Measurements from ENCODE around the gene RNF112. TPM values are rescaled to one million over a fixed set of nuclear protein-coding genes. Genes with fewer than 3 reads are reported as not detected.

Gene RNF112
- total and polyA plus RNA-seq, 2 of the 13 experiments (the other 11 are each of a cell fraction or from before 2014, with no cell fraction given), result 0.05 TPM; not detected in 1

DNA sequence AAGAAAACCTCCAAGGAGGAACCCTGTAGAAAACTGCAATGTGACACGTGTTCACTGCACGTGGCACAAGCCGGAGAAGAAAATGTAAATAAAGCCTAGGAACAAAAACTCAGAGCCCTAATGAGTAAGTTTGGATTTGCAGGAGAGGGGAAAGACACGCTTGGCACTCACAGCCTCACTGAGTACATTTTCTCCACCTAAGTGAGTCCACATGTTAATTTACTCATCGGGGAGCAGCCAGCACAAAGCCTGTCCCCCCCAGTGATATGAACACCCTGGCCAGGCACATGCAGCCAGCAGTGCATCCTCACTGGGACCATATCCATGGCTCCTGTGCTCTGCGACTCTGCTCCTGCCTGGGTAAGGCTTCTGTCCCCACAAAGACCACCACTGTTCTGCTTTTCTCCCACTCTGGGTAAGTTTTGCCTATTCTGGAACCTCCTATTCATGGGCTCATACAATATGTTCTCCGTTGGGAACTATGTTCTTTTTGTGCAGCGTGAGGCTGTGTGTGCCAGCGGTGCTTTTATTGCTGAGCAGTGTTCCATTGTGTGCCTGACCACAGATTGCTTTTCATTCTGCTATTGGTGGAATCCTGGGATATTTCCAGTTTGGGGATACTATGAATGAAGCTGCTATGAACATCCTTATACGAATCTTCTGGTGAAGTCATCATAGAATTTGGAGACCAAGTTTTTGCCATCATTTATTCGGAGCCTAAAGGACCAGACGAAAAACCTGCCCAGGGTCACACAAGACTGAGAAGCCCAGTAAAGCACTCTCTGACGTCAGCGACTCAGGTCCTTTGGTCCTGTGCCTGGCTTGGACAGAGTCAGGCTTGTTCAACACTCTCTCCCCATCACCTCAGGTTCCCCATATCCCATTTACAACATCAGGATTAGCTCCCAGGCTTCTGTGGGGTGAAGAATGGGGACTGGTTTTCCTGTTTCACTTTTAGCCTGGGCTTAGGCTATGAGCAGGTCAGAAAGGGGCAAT lies 53.3 kb downstream of the RNF112 start:
- FAIRE-seq (no peak), ATAC-seq (no peak), DNase-seq (ENCODE audit: low spot score) (no peak)
- Histone ChIP-seq H3K4me2 (ENCODE audit: low read depth, low read length) (no peak overlapping the region), H4K20me1 (ENCODE audit: insufficient read depth, low read length) (no peaks in the 10 kb centered on the region), H3K27ac (ENCODE audit: extremely low read length, insufficient read depth, low read length) (no peak overlapping the region), H3K79me2 (ENCODE audit: insufficient read depth, low read length) (no peaks in the 10 kb centered on the region), H3K4me1 (ENCODE audit: insufficient read depth, low read length) (no peaks in the 10 kb centered on the region), H3K9ac (ENCODE audit: insufficient read depth, low read depth, low read length) (no peak overlapping the region), H3K4me3 (replicated peaks in 1 of 3; ENCODE audit: insufficient read depth in 1 of 3, low read depth in 2 of 3, low read length in 3 of 3) (no peak overlapping the region), H2AFZ (ENCODE audit: low read length) (no peak overlapping the region), H3K27me3 (ENCODE audit: control insufficient read depth in 1 of 2, insufficient read depth in 2 of 2, low read length in 2 of 2) (peaks cover 0 to 2% of the 10 kb centered on the region in 2 experiments; a peak in 1 of 5 replicates), H3K36me3 (replicated peaks in 1 of 2; ENCODE audit: control insufficient read depth in 1 of 2, insufficient read depth in 2 of 2, low read length in 2 of 2) (no peaks in the 10 kb centered on the region), H3K9me3 (ENCODE audit: low read length) (no peaks in the 10 kb centered on the region)
- TF ChIP-seq STAT5B (CRISPR knock-in tag; IDR thresholded peaks at IDR 0.05) (no peak), CENPX (CRISPR knock-in tag; IDR thresholded peaks at IDR 0.05) (no peak), CREB1 (IDR thresholded peaks at IDR 0.05) (peak; percentile 83), CREB1 (CRISPR knock-in tag; IDR thresholded peaks at IDR 0.05) (no peak), TCF7L2 (IDR thresholded peaks at IDR 0.05; ENCODE audit: low read depth, low read length) (no peak)
- TF ChIP-seq, protein P1, sequence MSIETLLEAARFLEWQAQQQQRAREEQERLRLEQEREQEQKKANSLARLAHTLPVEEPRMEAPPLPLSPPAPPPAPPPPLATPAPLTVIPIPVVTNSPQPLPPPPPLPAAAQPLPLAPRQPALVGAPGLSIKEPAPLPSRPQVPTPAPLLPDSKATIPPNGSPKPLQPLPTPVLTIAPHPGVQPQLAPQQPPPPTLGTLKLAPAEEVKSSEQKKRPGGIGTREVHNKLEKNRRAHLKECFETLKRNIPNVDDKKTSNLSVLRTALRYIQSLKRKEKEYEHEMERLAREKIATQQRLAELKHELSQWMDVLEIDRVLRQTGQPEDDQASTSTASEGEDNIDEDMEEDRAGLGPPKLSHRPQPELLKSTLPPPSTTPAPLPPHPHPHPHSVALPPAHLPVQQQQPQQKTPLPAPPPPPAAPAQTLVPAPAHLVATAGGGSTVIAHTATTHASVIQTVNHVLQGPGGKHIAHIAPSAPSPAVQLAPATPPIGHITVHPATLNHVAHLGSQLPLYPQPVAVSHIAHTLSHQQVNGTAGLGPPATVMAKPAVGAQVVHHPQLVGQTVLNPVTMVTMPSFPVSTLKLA (IDR thresholded peaks at IDR 0.05), result peak; percentile 83
- no TSS peak for BruUV-seq (replicated peaks)
- WGBS (ENCODE audit: low lambda C conversion rate), result 46% methylated on average over 14 of the region's 14 CpGs
- in situ Hi-C loops (cut with HindIII; ENCODE audit: extremely low pct_ligation_motif_present, low pct_unique_long_range_greater_than_20kb) (no loop called here), intact Hi-C loops (cut with micrococcal nuclease; ENCODE audit: unreplicated experiment) (loop anchor here (5.0 kb wide), 1 partner anchor 303 kb away; no protein-coding TSS in a partner anchor)
- CTCF ChIA-PET (ENCODE audit: low intra/inter-chr PET ratio, low total read pairs), result no interaction called here
- POLR2A ChIA-PET, result no interaction called here

Small RNA genes lying within 50 kb of the gene (small RNA-seq; reads per million reads assigned to genes)
- gene RF00537 (ENCODE audit: insufficient read depth in 2 of 3, insufficient read length in 3 of 3, low read depth in 2 of 3, low replicate concordance in 1 of 3), result 0 reads per million in 3 experiments

Other genes starting within 250 kb of the RNF112 start
- gene EPN2, start 173.9 kb upstream of the RNF112 start, total RNA-seq (2016; rRNA removed; fragmentation: Illumina TruSeq; extraction: Trizol), result 7.8 and 9.3 TPM in 2 replicates
- 17.8 and 19.2 TPM in 2 replicates for gene EPN2, start 173.9 kb upstream of the RNF112 start, polyA plus RNA-seq (2011; rRNA removed)
- 26.2 and 27.7 TPM in 2 replicates for gene B9D1, start 48.5 kb upstream of the RNF112 start, total RNA-seq (2016; rRNA removed; fragmentation: Illumina TruSeq; extraction: Trizol)
- 28.7 and 31.1 TPM in 2 replicates for gene B9D1, start 48.5 kb upstream of the RNF112 start, polyA plus RNA-seq (2011; rRNA removed)
- gene MAPK7, start 32.7 kb upstream of the RNF112 start, total RNA-seq (2016; rRNA removed; fragmentation: Illumina TruSeq; extraction: Trizol), result 2.9 and 3.7 TPM in 2 replicates
- gene MAPK7, start 32.7 kb upstream of the RNF112 start, polyA plus RNA-seq (2011; rRNA removed), result 5.9 and 6.4 TPM in 2 replicates
- gene MFAP4, start 24.0 kb upstream of the RNF112 start, total RNA-seq (2016; rRNA removed; fragmentation: Illumina TruSeq; extraction: Trizol), result not detected in 2 replicates
- 0.08 and 0.59 TPM in 2 replicates for gene MFAP4, start 24.0 kb upstream of the RNF112 start, polyA plus RNA-seq (2011; rRNA removed)
- gene SLC47A1, start 122.6 kb downstream of the RNF112 start, total RNA-seq (2016; rRNA removed; fragmentation: Illumina TruSeq; extraction: Trizol), result 38.0 and 67.5 TPM in 2 replicates
- gene SLC47A1, start 122.6 kb downstream of the RNF112 start, polyA plus RNA-seq (2011; rRNA removed), result 42.1 and 54.0 TPM in 2 replicates
- gene ALDH3A2, start 237.5 kb downstream of the RNF112 start, total RNA-seq (2016; rRNA removed; fragmentation: Illumina TruSeq; extraction: Trizol), result 180 and 245 TPM in 2 replicates
- gene ALDH3A2, start 237.5 kb downstream of the RNF112 start, polyA plus RNA-seq (2011; rRNA removed), result 79.1 and 80.8 TPM in 2 replicates

Data from HepG2 (cell line).